GM18907 (cell line): ENCODE data around the gene STXBP6.
A peak's percentile ranks its signal among the peaks of the same experiment; 100 is the strongest.
"Not testable (repeated sequence)": the region's sequence is repeated elsewhere in the genome, so short reads cannot be mapped to it uniquely, and the experiment has no call there.

Experiments used
- ATAC-seq: cut with Tn5 transposase; IDR thresholded peaks from one replicate; pipeline ENCODE4 v1.9.1; 2021; ENCODE audit warnings: mild to moderate bottlenecking, moderate library complexity; ENCODE audit not compliant: unreplicated experiment

Gene STXBP6

GRCh38 chr14:24959791-24960331 is 90.1 kb downstream of the STXBP6 start:
- peak; percentile 85 for ATAC-seq

- ATAC-seq = no peak
Observed at GRCh38 chr14:24958271-24958670, 91.7 kb downstream of the STXBP6 start.

- ATAC-seq = no peak
Observed at GRCh38 chr14:24957814-24958213, 92.1 kb downstream of the STXBP6 start.

DNA sequence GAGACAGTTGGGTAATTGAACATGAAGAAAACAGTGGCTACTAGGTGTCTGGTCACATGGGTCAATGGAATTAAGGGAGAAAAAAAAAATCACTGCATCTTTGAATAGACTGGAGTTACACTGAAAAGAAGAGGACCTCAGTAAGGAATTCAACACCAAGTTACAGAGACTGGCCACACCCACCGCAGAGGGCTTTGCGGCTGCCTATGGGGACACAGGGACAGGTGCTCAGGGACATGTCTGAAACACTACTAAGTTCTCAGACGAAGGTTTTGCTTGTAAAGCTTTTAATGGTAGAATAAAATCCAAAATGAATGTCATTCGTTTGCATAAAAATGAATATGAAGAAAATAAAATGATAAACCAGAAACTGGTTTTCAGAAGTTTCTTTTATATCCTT is 93.8 kb downstream of the STXBP6 start:
- ATAC-seq = no peak

GRCh38 chr14:24954700-24955037 is 95.3 kb downstream of the STXBP6 start:
- no peak for ATAC-seq

DNA sequence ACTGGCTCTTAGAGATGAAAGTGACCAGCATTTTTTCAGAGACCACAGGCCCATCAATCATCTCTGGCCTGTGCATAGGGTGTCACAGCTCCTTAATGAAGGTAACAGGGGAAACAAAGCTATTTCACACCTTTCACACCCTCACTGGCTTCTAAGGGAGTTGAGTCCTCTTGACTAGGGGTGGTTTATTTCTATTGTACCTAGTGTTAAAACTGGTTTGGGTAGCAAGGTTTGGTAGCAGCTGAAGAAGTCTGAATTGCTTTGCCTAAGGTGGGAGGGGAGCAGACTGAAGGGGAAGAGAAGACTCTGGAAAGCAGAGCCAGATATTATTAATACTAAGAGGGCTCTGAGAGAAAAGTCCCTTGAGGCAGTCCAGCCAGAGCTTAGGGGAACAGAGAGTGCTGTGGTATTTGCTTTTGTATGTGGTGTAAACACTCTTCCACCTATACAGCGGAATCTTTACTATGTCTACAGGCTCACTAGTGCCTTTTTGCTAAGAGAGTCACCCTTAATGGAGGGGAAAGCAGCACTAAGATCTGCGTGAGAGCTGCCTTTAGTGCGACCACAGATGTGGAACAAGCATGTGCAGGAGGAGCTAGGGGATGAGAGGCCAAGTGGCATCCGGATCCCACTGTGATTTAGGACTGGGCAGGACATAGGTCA is 95.8 kb downstream of the STXBP6 start:
- peak; percentile 97 for ATAC-seq

DNA sequence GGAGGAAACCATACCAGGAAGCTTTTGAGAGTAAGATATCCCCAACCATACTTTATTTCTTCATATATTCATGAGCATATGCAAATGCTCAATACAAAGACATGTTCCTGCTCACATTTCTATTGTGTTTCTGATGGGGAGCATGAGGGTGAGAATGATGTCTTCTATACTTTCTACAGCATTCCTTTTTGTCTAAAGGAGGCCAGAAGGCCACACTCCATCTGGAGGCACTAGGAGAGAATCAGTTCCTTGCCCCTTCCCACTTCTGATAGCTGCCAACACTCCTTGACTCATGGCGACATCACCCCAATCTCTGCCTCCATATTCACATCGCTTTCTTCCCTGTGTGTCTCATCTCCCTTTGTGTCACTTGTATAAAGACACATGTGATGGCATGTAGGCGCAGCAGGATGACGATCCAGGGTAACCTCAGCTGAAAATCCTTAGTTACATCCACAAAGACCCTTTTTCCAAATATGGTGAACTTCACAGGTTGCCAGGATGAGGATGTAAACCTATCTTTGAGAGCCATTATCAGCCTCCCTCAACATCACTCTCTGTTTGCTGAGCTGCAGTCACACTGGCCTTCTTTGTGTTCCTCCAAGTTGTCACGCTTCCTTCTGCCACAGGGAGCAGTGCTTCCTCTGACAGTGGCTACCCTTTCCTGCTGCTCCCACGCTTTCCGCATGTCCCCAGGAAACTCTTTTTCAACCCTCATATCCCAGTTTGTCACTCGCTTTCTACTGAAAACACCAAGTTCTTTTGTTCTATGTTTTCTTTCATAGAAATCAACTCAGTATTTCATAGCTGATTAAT is 96.9 kb downstream of the STXBP6 start:
- ATAC-seq = no peak

DNA sequence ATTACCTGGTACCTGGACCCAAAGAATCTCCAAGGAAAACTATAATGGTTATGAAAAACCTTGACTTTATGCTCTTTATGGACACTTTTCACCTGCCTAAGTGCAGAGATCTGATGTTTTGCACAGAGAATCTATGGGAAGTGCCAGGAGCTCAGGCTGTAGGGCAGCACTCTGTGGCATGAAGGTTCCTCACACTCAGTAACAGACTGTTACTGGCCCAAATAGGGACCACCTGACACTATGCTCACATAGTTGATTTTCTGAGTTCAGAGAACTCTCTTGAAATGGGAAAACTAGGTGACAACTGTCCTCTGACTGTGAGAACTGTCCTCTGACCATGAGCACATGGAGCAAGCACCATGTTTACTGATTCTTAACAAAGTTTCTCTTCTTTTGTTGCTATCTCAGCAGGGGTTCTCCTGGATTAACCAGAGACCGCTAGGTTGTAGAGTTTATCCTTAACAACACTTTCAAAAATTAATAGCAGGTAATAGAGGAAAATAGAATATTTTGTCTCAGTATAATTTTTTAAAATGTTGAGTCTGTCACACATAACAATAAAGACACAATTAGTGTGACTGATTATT is 101.6 kb downstream of the STXBP6 start:
- ATAC-seq = no peak

GRCh38 chr14:24947131-24947530 is 102.8 kb downstream of the STXBP6 start:
- no peak for ATAC-seq

- ATAC-seq = no peak
Observed at GRCh38 chr14:24944800-24945199, 105.1 kb downstream of the STXBP6 start.

DNA sequence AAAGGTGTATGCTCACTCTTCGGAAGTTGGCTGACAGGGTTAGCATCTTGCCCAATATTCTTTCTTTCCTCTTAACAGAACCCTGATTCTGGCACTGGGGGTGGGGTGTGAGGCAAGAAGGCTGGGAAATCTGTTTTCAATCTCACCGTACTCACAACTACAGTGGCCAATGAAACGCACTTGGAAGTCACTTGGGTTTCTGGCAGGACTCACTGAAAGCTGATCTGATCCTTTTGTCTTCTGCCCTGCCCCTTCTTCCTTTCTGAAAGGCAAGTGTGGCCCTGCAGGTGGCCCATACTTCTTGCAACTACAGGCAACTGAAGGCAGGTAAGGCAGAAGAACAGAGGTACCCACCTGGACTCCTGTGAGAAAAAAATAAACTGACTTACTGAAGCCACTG is 106.9 kb downstream of the STXBP6 start:
- ATAC-seq = no peak

- ATAC-seq = peak; percentile 74
Observed at GRCh38 chr14:24941719-24942118, 108.2 kb downstream of the STXBP6 start.

DNA sequence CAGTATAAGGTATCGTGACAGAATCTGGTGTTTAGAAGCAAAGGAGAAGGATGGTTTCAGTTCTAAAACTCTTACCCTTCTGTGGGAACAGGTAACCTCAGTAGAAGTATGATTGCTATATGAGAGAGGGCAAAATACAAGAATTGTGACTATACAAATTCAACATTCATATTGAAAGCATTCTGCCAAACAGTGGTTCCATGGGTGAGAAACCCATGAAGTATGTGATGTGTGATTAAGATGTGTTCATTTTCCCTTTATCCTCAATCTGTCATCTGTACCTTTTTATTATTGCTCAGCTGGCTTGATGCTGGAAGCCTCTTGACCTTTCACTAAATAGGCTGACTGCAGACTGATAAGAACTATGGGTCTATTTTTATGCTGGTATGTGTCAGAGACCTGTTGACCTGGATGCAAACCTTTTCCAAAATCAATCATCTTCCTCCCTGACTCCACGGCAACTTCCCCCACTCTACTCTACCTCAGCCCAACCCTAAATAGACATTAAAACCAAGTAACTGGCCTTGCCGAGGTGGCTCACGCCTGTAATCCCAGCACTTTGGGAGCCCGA is 109.6 kb downstream of the STXBP6 start:
- no peak for ATAC-seq

- ATAC-seq = no peak
Observed at GRCh38 chr14:24938593-24938992, 111.4 kb downstream of the STXBP6 start.

- no peak for ATAC-seq
Observed at GRCh38 chr14:24937300-24937699, 112.6 kb downstream of the STXBP6 start.

- not testable (repeated sequence) for ATAC-seq
Observed at GRCh38 chr14:24936773-24937172, 113.2 kb downstream of the STXBP6 start.

DNA sequence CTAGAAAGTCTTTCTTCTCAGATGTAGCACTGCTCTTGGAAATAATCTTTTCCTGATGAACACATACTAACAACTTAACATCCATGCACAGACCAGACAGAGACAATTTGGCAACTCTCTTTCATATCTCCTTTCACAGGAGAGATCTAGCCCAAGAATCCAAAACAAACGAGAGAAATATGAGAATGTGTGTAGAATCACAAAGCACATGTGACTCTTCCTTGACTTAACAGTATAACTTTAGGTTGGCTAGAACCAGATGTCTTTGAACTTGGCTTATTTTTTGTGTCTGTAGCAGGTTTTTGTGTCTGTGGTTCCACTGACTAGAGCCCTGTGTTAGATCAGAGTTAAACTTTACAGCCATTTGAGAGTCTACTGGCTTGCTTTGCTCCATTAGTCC is 114.2 kb downstream of the STXBP6 start:
- no peak for ATAC-seq

DNA sequence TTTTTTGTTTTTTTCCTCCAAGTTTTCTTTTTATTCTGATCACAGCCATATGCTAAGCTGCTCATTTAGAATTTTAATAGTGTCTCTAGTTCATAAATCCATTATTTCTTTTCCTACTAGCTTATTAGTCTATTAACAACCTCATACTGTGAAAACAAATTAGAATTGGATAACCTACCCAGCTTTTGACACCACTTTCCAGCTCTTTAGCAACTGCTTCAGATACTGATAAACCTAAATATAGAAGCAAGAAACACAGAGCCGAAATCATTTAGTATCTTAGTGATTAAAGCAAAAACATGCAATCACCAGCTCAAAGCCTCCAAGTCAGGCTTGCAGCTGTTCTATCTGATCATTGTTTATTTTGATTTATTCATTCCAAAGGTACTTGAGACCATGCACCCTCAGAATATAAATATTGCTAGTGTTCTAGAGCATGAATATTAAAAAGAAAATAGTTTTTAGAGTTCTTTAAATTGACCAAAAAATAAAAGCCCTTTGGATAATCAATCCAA is 121.5 kb downstream of the STXBP6 start:
- ATAC-seq = no peak

GRCh38 chr14:24927809-24928208 is 122.1 kb downstream of the STXBP6 start:
- ATAC-seq = no peak

- ATAC-seq = no peak
Observed at GRCh38 chr14:24925771-24926374, 124.1 kb downstream of the STXBP6 start.

DNA sequence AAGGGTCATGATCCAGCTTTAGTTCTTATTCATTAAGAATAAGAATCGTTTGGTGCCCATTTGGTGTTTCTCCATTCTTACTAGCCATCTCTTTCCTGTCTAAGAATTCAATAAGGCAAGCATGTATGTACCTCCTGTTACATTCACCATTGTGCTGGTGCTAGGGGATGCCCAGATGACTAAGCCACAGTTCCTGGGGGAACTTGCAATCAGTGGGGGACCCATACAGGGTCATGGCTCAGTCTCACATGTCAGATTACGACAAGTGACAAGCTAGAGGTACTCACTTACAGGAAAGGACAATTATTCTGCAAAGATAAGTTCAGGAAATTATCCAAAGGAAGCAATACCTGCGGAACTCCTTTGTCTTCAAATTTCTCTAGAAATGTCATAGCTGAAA is 125.4 kb downstream of the STXBP6 start:
- no peak for ATAC-seq
